Lung microvascular endothelial cell (primary cell): ENCODE measurements around the gene TMEM187. TPM values are rescaled to one million over a fixed set of nuclear protein-coding genes. Genes with fewer than 3 reads are reported as not detected.

Experiments used
- DNase-seq, 2 donors: peaks; one replicate each; pipeline versions ENCODE4 v3.0.0 to v3.0.0-alpha.2; 2010; ENCODE audit warnings: low read depth in 2 of 2
- total RNA-seq: library from RNA; depleted of rRNA; stranded (reverse); fragments of >200 nt; gene quantifications from 2 replicates; pipeline ENCODE4 v1.2.1, GENCODE V29; 2014

Gene TMEM187
- total RNA-seq, 1 donor from 2014 or later: 3.2 TPM

- no peak for DNase-seq
These were observed 22.9 kb downstream of the TMEM187 start for GRCh38 chrX:153995504-153995903.

- DNase-seq: no peak
These were observed 26.9 kb downstream of the TMEM187 start for GRCh38 chrX:153999359-154000037.

- no peak for DNase-seq
These were observed 27.5 kb downstream of the TMEM187 start for GRCh38 chrX:154000051-154000450.

GRCh38 chrX:154002215-154002719, 29.7 kb downstream of the TMEM187 start:
- no peak for DNase-seq

- DNase-seq: no peak
These were observed 31.8 kb downstream of the TMEM187 start for GRCh38 chrX:154004315-154004714.

- no peak for DNase-seq
These were observed 34.4 kb downstream of the TMEM187 start for GRCh38 chrX:154006947-154007346.

- no peak for DNase-seq
These were observed 36.0 kb downstream of the TMEM187 start for GRCh38 chrX:154008521-154008920.

- no peak for DNase-seq
These were observed 38.0 kb downstream of the TMEM187 start for GRCh38 chrX:154010330-154011087.

GRCh38 chrX:154011376-154012335, 39.1 kb downstream of the TMEM187 start:
- DNase-seq: no peak

- DNase-seq: no peak
These were observed 39.9 kb downstream of the TMEM187 start for GRCh38 chrX:154012336-154012991.

- no peak for DNase-seq
These were observed 40.5 kb downstream of the TMEM187 start for GRCh38 chrX:154013001-154013421.

GRCh38 chrX:154013614-154014360, 41.2 kb downstream of the TMEM187 start:
- DNase-seq: peak; percentile 39 to 62

- no peak for DNase-seq
These were observed 42.2 kb downstream of the TMEM187 start for GRCh38 chrX:154014429-154015380.

- DNase-seq: no peak
These were observed 43.2 kb downstream of the TMEM187 start for GRCh38 chrX:154015581-154016264.

GRCh38 chrX:154016366-154017076, 44.0 kb downstream of the TMEM187 start:
- DNase-seq: no peak

GRCh38 chrX:154017766-154018517, 45.4 kb downstream of the TMEM187 start:
- DNase-seq: no peak

- DNase-seq: no peak
These were observed 46.0 kb downstream of the TMEM187 start for GRCh38 chrX:154018518-154019060.
